GM11168 (cell line): Measurements from ENCODE around the gene STK39.

Experiments used
- in situ Hi-C: fragments of 300-500 bp; cut with MboI; formaldehyde crosslinking; loops from one replicate; pipeline ENCODE4 v1.12.0; 2022; ENCODE audit warnings: low sequenced_read_pairs; ENCODE audit not compliant: unreplicated experiment

Gene STK39

DNA sequence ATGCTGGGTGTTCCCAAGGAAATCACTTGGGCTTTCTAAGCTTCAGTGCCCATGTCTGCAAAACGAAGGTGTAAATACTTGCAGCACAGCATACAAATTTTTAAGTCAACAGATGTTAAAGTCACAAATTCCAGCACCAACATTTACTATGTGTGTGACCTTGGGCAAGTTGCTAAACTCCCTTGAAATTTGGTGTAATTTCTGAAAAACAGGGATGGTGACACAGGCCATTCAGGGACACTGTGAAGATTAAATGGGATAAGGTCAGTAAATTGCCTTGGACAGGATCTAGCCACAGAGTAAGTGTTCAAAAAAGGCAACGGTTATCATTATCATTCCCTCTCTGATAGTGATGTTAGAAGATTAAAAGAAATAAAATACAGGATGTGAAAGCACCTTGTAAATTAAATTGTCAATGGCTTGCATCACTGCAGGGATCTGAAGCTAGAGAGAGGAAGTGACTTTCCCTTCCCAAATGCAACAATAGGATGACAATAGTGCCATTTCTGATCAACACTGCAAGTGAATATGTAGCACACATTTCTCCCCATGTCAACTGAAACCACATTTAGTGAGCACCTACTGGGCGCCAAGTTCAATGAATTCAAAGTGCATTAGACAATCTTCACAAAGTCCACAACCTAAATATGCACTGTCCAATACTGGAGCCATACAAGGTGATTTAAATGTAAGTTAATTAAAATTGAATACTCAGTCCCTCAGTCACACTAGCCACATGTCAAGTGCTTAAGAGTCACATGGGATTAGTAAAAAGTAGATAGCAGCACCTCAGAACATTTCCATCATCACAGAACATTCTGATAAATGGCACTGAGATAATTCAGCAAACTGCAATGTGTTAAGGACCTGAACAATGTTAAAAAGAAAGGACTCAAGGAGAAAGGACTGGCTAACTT is 81.2 kb downstream of the STK39 start:
- in situ Hi-C loops = loop anchor here (25.0 kb wide), 1 partner anchor 746 kb away; the partner anchor contains the start of gene G6PC2

DNA sequence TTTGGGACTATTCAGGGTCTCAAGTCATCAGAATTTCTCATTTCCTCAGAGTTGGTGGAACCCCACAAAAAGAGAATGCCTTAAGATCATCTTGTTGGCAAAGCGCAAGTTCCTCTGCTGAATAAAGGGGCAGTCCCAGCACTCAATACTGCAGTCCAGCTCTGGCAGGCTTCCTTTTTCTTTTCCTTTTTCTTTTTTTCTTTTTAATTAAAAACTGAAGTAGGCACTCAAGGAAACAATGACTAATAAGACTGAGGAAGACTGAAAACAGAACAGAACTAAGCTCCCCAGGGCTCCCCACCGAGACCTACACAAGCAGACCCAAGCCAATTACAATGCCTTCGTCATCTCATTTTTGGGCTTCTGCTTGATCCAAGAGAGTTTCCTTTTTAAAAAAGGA is 82.0 kb downstream of the STK39 start:
- in situ Hi-C loops = loop anchor here (25.0 kb wide), 1 partner anchor 747 kb away; the partner anchor contains the start of gene G6PC2

DNA sequence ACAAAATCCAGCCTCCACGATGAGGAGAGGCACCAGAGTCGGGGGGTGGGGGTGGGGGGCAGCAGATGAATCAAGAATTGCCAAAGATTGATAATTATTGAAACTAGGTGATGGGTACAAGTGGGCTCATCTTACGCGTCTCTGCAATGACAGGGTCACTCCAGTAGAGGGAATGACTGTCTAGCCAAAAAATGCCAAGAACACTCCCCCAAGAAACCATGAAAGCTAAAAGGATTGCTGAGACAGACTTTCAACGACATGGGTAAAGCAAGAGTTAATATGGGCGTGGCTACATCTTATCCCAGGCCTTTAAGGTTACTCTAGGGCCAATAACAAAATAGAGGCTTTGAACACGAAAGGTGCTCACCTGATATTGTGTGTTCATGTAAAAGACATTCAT is 86.5 kb downstream of the STK39 start:
- in situ Hi-C loops = loop anchor here (25.0 kb wide), 1 partner anchor 751 kb away; the partner anchor contains the start of gene G6PC2

DNA sequence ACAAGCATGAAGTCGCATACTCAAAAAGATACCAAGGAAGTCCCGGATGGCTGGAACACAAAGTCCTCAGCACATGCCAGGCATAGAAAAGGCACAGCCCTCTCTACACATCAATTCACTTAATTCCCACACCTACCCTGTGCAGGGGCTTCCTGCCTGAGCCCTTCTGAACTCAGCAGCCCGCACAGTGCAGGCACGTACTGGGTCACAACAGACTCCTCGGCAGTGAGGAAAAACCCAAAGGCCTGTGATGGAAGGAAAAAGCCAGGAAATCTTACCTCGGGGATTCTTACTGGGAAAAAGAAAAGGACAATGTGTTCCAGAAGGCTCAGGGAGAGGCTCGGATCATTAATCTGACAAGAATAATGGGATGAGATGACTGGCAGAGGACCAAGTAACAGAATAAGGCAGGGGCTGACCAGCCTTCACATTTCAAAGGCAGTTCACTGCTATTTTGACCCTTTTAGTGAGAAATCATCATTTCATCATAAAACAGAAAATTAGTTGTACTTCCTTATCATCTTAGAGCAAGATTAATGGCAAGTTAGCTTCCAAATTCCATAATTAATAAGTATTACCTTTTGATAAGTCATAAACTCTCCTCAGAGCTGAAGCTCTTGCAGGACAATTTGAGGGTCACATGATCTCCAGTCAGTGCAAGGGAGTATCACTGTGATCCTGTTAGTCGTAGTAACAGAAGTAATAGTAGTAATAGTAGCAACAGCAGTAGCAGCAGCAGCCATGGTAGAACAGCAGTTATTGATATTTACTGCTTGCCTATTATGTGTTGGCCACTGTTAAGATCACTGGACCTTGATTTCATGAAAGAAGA is 87.4 kb downstream of the STK39 start:
- in situ Hi-C loops = loop anchor here (25.0 kb wide), 1 partner anchor 752 kb away; the partner anchor contains the start of gene G6PC2

DNA sequence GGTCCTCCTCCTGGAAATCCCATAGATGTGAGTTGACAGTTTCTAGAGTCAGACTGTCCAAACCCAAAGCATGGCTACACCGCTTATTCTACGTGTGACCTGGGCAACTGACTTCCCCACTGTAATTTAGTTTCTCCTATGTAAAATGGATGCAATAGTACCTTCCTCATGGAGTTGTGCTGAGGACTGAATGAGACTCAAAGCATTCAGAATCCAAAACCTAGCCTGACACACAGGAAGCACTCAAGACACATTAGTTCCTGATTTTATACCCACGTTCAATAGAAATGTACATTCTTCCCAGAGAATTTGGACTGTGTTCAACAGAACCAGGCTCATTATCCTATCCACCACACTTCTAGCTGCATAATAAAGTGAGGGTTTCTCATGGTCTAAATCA is 88.8 kb downstream of the STK39 start:
- in situ Hi-C loops = loop anchor here (25.0 kb wide), 1 partner anchor 754 kb away; the partner anchor contains the start of gene G6PC2

DNA sequence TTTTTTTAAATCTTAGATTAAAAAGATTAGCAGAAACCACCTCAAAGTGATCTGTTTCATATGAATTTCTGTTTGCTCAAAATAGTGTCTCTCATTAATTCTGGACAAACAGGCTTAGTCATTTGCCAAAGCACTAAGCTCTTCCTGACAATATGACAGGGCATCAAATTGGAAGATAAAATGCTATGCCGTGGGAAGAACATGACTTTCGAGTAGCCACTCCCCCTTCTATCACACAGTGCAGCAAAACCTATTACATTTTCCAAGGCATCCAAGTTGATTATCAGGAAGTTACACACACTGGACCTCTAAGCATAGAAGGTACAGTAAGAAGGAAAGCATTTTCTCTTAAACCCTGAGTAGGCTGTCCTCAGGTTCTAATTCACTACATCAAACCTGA is 89.5 kb downstream of the STK39 start:
- in situ Hi-C loops = loop anchor here (25.0 kb wide), 1 partner anchor 754 kb away; the partner anchor contains the start of gene G6PC2

DNA sequence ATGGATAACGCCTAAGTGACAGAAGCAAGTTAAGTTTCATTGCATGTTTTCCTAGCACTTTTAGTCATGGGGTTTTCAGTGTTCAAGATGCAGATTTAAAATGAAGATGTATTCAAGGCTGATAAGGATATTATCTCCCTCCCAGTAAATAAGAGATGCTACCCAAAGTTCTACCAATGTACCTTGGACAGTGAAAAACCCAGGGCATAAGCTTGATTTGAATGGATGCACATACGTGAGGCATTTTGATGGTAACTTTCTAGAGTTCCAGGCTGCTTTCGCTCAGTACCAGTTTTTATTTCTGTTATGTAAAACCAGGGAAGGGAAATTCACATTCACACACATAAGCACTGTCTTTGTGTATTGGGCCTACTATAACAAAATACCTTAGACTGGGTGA is 90.3 kb downstream of the STK39 start:
- in situ Hi-C loops = loop anchor here (25.0 kb wide), 1 partner anchor 755 kb away; the partner anchor contains the start of gene G6PC2

DNA sequence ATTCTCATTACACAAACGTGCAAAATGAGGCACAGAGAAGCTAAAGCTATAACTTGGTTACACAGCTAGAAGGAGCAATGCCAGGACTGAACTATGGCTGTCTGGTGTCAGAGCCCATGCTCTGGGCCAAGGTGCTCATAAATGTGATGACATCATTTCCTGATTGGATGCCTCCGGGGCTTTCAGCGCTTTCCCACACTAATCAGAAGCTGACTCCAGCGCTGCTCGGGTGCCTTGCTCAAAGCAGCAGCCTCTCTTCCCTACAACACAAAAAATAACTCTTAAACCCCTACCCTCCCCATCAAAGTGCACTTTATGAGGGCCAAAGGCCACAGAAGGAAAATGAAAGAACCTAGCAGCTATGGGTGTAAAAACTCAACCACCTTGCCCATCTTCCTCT is 90.7 kb downstream of the STK39 start:
- in situ Hi-C loops = loop anchor here (25.0 kb wide), 1 partner anchor 756 kb away; the partner anchor contains the start of gene G6PC2

DNA sequence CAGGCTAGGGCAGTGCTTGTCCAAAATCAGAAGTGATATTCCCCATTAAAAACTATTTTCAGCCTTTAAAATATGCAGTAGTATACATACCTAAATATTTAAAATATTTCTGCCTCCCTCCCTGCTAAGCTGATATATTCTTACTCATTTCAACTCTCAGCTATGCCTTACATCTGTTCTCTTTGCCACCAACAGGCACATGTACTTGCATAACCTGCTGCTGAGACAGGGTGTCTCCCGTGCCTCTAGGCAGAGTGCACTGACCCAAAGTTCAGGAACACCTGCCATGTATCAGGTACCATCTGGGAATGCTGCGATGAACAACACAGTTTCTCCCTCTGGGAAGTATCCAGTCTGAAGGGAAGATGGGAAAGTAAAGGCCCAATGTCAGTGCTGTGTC is 91.7 kb downstream of the STK39 start:
- in situ Hi-C loops = loop anchor here (25.0 kb wide), 1 partner anchor 757 kb away; the partner anchor contains the start of gene G6PC2

DNA sequence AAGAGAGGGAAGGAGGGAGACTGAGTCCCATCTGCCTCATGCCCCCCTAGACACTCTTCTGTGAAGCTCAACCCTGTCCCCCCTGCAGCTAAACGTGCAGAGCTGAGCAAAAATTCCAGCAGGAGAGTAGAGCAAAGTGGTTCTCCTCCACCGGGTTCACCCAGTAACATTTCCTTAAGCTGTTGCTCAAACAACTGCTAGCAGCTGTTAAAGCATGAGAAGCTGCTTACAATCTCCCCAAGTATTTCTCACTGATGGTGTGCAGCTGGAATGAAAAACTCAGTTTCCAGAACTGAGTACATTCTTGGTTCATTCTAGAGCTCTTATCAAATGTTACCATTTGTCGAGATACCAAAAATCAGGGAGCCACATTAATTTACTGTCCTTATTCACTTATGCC is 92.3 kb downstream of the STK39 start:
- in situ Hi-C loops = loop anchor here (25.0 kb wide), 1 partner anchor 757 kb away; the partner anchor contains the start of gene G6PC2

DNA sequence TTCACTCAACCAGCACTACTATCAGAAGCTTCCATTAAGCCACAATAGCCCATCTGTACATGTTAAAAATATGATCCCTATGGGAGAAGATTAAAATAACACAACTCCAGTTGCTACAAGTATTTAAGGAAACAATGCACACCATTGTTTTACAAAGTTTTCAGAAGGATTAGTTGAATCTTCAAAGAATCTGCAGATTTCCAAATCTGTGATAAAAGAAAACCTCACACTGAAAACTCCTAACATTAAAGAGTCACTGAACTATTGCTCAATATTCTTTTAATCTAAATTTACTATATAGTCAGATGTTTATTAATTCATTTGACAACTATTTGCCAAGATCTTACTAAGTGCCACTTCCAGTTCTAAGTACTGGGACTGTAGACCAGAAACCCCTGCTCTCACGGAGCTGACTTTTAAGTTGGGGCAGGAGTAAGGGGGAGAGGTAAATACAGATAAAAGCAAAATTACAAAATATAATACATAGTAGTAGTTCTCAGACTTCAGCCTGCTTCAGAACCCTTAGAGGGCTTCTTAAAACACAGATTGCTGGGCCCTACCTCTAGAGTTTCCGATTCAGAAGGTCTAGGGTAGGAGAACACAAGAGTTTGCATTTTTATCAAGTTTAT is 94.4 kb downstream of the STK39 start:
- in situ Hi-C loops = loop anchor here (25.0 kb wide), 1 partner anchor 759 kb away; the partner anchor contains the start of gene G6PC2

DNA sequence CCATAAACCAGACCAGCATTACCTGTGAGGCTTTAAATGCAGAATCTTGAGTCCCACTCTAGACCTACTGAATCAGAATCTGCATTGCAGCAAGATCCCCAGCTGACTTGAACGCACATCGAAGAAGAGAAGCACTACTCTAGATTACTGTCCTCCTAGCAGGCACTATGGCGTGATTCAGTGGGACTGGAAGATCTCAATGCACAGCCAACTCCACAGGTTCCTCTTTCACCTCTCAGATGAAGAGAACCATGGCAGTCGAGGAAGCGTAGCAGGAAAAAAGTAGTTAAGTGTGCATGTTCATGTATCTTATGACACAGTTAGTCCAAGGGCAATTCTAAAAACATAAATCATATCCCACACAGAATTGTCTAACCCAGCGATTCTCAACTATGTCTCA is 97.4 kb downstream of the STK39 start:
- in situ Hi-C loops = loop anchor here (25.0 kb wide), 1 partner anchor 762 kb away; the partner anchor contains the start of gene G6PC2

DNA sequence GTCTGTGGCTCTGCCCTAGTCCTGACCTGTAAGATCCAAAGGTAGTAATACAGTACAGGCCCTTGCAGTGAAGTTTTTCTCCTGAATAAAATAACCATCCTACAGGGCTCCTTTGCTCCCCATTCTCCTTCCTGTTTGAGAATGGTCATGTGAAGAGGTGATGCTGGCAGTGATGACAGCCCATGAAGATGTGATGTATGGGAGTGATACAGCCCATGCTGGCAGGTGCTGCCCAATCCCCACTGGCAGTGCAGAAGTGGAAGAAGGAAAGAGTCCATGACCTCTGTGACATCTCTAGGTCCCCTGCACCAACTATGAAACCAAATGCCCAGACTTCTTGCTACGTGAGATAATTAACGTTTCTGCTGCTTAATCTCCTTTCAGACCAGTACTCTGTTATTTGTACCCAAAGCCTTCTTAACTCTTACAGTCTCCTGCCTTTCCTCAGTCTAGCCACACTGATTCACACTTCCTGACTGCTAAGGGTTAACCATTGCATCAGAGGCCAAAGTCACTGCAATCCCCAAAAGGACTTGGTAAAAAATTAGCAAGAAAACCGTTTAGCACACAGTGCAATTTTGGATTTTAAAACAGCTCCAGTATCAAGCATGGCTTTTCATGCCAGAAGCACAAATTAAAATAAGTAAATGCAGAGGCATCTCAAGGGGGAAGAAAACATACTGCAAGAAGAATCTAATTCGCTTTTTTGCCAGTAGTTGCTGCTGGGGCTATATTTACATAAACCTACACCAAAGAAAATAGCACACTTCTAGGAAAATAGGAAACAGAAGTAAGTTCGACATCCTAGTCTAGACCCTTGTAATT is 98.0 kb downstream of the STK39 start:
- in situ Hi-C loops = no loop called here

DNA sequence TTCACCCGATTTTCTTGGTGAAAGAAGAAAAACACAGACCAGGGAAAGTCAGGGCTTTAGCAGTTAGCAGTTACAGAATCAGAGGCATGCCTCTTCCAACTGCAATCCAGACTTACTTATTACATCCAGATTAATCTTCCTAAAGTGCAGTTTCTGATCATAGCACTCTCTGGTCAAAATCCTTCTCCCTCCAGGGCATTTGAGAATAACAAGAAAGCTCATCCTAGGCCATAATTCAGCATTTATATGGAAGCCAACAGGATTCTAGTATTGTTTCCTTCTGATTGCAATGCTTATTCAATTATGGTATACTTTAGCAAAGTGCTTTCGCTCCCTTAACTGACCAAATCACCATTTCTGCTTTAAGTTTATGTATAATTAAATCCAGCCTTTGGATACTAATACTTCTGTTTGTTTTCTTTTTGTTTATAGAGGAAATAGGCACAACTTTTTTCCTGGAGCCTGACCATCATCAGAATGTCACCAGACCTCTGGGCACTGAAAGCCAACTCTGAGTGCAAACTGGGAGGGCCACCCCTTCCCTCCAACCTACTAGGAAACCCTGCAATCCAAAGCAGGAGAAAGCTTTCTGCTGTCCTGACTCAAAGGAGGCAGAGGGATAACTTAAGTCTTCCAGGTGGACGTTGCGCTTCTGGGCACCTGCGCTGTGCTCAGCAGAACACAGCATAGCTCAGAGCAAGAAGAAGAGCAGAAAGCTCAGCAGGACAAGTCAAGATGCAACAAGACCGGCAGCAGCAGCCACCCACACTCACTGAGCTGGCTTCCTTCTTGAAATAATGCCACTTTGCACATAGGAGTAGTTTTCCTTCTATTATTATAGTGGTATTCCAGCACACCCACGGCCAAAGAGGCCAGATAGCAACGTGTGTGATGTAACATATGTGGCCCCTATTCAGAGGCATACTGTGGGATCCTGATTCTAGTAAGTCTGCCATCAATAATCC is 99.3 kb downstream of the STK39 start:
- in situ Hi-C loops = no loop called here

DNA sequence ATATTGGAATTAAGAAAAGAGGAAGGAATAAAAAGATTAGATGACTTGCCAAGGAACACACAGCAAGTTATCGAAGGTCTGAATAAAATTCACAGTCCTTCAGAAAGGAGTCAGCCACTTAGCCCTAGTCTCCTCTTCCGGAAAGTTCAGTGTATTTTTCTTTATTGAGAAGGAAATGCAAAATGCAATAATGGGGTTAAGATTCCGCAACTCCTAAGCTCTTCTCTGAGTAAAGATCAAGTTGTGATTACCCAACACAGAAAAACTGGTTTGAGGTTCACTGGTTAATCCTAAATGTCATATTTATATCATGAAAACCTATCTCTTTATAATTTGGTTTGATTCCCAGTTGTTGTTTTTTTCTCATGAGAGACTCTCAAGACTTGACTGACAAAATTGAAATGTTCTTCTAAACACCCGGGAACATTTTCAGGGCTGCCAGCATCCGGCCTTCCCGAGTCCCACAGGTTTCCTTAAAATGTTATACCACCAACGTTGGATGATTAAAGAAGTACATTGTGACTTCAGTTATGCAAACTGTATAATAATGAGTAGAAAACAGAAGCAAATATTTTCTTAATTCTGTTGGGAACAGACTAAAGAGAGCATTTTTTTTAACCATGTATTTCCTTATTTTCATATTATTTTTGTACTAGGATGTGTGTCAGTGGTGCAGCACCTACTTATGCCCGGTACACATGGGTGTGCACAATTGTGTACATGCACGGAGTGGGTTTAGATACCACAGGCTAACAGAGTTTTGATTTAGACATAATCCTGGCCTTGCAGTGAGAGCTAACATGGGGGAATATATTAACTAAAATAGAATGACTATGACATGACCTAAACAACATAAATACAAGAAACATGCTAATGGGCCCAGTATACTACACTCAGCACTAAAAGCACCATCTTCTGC is 100.2 kb downstream of the STK39 start:
- in situ Hi-C loops = no loop called here

DNA sequence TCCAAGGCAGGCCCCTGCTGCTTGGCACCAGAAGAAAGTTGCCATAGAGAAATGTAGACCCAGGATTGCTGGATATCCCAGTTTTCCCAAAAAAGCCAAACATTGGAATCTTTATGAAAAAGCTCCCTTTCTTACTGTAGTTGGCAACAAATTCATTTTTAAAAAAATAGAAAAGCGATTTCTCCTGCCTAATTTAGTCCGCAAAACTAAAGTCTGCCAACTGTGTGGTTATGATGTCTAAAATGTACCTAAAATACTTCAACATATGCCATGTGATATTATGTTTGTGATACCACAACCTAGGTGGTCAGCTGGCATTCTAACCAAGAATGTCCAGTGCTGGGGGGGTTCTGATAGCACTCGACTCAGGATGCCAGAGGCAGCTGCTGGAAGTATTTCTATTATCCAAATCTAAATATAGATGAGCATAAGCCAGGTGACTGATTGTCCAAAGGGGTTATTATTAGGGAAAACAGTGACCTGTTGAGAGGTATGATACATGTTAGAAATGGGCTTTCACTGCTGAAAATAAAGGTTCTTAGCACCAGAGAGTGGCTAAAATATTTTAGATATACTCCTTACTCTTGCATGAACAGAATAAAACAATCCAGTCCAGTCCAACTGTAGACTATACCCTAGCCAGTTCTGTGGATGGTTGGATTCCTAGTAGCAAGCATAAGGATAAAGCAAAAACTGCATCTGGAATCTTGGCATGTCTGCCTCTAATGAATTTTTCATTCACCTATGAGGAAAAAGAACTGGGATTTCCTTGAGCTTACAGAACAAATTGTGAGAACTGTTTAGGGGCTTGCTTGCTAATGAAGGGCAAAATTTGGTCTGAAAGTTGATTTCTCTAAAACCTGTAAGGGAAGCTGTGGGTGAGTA is 101.7 kb downstream of the STK39 start:
- in situ Hi-C loops = no loop called here
